Measurements from ENCODE around the gene NSUN6. TPM values are rescaled to one million over a fixed set of nuclear protein-coding genes. Genes with fewer than 3 reads are reported as not detected.
"Not testable (repeated sequence)": the region's sequence is repeated elsewhere in the genome, so short reads cannot be mapped to it uniquely, and the experiment has no call there.

The NSUN6 gene
- polyA plus RNA-seq, 6 donors from 2014 or later, result 4.1 to 11.8 (median 7.8) TPM

- no peak for DNase-seq
- Mint-ChIP-seq H3K27ac (peak overlapping the region in 2 of 6 donors; percentile 7 to 30), H3K27me3 (no peaks in the 10 kb centered on the region), H3K4me3 (no peak overlapping the region), H3K4me1 (no peaks in the 10 kb centered on the region), H3K9me3 (peaks cover 0 to 2% (median 0%) of the 10 kb centered on the region in 7 donors), H3K36me3 (peaks cover 34 to 37% of the 10 kb centered on the region in 2 donors)
- no peak for ATAC-seq (ENCODE audit: low read depth in 2 of 2)
Observed at GRCh38 chr10:18615618-18616017, 35.8 kb downstream of the NSUN6 start.

GRCh38 chr10:18611168-18611567 lies 40.2 kb downstream of the NSUN6 start:
- Mint-ChIP-seq H3K4me3 (no peak overlapping the region), H3K27me3 (no peaks in the 10 kb centered on the region), H3K4me1 (no peaks in the 10 kb centered on the region), H3K36me3 (peaks cover 22 to 33% of the 10 kb centered on the region in 2 donors), H3K9me3 (no peaks in the 10 kb centered on the region), H3K27ac (no peak overlapping the region)
- ATAC-seq (ENCODE audit: low read depth in 2 of 2) (no peak), DNase-seq (no peak)

DNA sequence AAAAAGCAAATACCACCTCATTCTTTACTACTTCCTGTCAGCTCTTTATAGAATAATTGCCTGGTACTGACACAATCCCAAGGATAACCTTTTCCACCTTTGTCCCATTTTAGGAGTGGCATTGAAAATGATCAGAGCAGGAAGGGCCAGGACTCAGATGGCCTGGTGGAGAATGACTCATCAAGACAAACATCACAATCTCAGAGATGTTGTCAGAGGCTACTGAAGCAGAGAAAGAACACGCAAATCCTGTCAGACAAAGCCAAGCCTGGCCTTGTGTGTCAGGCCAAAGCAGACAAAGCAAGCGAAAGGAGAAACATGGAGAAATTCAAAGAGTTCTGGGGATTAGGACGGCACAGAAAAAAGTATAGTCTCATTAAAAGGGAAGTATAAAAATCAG lies 40.9 kb downstream of the NSUN6 start:
- H3K27ac Mint-ChIP-seq, result peak overlapping the region in 2 of 6 donors; percentile 51 to 90

DNA sequence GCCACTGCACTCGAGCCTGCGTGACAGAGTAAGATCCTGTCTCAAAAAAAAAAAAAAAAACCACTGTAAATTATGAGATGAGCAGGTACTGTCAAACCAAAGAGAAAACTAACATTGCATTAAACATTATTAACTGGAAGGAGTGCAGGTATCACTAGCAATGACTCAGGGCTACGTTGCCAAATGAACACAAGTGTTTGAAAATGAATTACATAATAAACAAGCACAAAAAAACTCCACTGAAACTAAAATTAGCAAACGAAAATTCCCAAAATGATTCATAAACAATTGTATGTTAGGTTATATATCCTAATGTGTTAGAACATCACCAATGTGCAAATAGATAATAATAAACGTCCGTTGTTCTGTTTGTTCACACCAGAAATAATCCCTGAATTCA lies 42.8 kb downstream of the NSUN6 start:
- H3K27me3 Mint-ChIP-seq, result no peaks in the 10 kb centered on the region
- H3K4me1 Mint-ChIP-seq, result no peaks in the 10 kb centered on the region
- ATAC-seq (ENCODE audit: low read depth in 2 of 2) (no peak), DNase-seq (no peak)
- no peaks in the 10 kb centered on the region for H3K9me3 Mint-ChIP-seq
- H3K4me3 Mint-ChIP-seq, result no peak overlapping the region
- H3K27ac Mint-ChIP-seq, result no peak overlapping the region
- H3K36me3 Mint-ChIP-seq, result peaks cover 26 to 32% of the 10 kb centered on the region in 2 donors

More for the DNA sequence above, 40.9 kb downstream of the NSUN6 start:
- Mint-ChIP-seq H3K4me1 (no peaks in the 10 kb centered on the region), H3K4me3 (no peak overlapping the region), H3K9me3 (no peaks in the 10 kb centered on the region), H3K36me3 (peaks cover 29 to 33% of the 10 kb centered on the region in 2 donors), H3K27me3 (no peaks in the 10 kb centered on the region)
- no peak for DNase-seq
- ATAC-seq (ENCODE audit: low read depth in 2 of 2), result no peak

DNA sequence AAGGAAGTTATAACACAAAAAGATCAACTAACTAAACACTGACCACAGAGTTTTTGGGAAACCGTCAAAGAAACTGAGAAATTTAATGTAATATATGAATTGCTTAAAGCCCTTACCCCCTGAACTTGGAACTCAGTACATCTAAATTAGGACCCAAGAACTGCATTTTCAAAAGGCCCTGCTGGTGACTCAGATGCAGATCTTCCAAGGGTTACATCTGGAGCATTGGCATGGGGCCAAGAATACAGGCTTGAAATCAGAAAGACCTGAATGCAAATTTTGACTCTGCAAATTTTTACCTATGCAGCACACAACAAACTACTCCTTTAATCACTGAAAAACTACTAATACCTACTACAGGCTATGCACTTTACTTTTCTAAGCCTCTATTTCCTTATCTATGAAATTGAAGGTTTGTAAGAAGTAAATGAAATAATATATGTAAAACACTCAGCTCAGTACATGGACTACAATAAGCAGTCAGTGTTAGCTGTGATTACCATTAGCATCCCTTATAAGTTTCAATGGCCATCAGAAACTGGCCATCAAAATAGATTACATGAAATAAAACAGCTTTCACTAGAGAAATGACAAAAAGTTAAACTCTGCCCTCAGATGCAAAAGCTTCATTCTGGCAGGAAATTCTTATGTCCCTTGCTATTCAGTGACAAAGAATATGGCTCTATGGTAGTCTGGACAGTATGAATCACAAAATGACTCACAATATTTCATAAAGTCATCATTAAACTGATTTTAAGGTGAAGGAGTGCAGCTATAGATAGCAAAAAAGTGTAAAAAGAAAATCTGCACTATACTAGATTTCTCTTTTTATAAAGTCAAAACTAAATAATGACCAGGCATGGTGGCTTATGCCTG lies 43.6 kb downstream of the NSUN6 start:
- DNase-seq (no peak), ATAC-seq (ENCODE audit: low read depth in 2 of 2) (no peak)
- H3K27me3 Mint-ChIP-seq, result no peaks in the 10 kb centered on the region
- H3K9me3 Mint-ChIP-seq, result no peaks in the 10 kb centered on the region
- H3K27ac Mint-ChIP-seq, result no peak overlapping the region
- H3K4me3 Mint-ChIP-seq, result no peak overlapping the region
- no peaks in the 10 kb centered on the region for H3K4me1 Mint-ChIP-seq
- H3K36me3 Mint-ChIP-seq, result peaks cover 23 to 31% of the 10 kb centered on the region in 2 donors

GRCh38 chr10:18606051-18606695 lies 45.2 kb downstream of the NSUN6 start:
- no peaks in the 10 kb centered on the region for H3K4me1 Mint-ChIP-seq
- DNase-seq (no peak), ATAC-seq (ENCODE audit: low read depth in 2 of 2) (no peak)
- no peaks in the 10 kb centered on the region for H3K9me3 Mint-ChIP-seq
- H3K4me3 Mint-ChIP-seq, result no peak overlapping the region
- H3K27ac Mint-ChIP-seq, result no peak overlapping the region
- peaks cover 17 to 20% of the 10 kb centered on the region in 2 donors for H3K36me3 Mint-ChIP-seq
- no peaks in the 10 kb centered on the region for H3K27me3 Mint-ChIP-seq

GRCh38 chr10:18601321-18601720 lies 50.1 kb downstream of the NSUN6 start:
- Mint-ChIP-seq H3K27ac (no peak overlapping the region), H3K4me3 (no peak overlapping the region), H3K4me1 (no peaks in the 10 kb centered on the region), H3K36me3 (peaks cover 10% of the 10 kb centered on the region in 2 donors), H3K27me3 (no peaks in the 10 kb centered on the region), H3K9me3 (no peaks in the 10 kb centered on the region)
- ATAC-seq (ENCODE audit: low read depth in 2 of 2), result no peak
- no peak for DNase-seq

GRCh38 chr10:18599392-18599791 lies 52.0 kb downstream of the NSUN6 start:
- peaks cover 9 to 10% of the 10 kb centered on the region in 2 donors for H3K36me3 Mint-ChIP-seq
- DNase-seq (no peak), ATAC-seq (ENCODE audit: low read depth in 2 of 2) (no peak)
- H3K4me3 Mint-ChIP-seq, result no peak overlapping the region
- no peaks in the 10 kb centered on the region for H3K4me1 Mint-ChIP-seq
- H3K9me3 Mint-ChIP-seq, result no peaks in the 10 kb centered on the region
- no peaks in the 10 kb centered on the region for H3K27me3 Mint-ChIP-seq
- H3K27ac Mint-ChIP-seq, result no peak overlapping the region

- Mint-ChIP-seq H3K9me3 (peaks cover 0 to 6% (median 2%) of the 10 kb centered on the region in 7 donors), H3K27ac (peak overlapping the region in 1 of 6 donors; percentile 43), H3K27me3 (no peaks in the 10 kb centered on the region), H3K4me1 (peaks cover 0 to 2% (median 0%) of the 10 kb centered on the region in 3 donors), H3K4me3 (no peak overlapping the region), H3K36me3 (peaks cover 31 to 36% of the 10 kb centered on the region in 2 donors)
- ATAC-seq (ENCODE audit: low read depth in 2 of 2) (no peak), DNase-seq (no peak)
Observed at GRCh38 chr10:18594574-18595156, 56.7 kb downstream of the NSUN6 start.

DNA sequence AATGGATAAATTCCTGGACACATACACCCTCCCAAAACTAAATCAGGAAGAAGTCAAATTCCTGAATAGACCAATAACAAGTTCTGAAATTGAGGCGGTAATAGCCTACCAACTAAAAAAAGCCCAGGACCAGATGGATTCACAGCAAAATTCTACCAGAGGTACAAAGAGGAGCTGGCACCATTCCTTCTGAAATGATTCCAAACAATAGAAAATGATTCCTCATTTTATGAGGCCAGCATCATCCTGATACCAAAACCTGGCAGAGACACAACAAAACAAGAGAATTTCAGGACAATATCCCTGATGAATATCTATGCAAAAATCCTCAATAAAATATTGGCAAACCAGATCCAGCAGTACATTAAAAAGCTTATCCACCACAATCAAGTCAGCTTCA lies 60.2 kb downstream of the NSUN6 start:
- peaks cover 41 to 51% of the 10 kb centered on the region in 2 donors for H3K36me3 Mint-ChIP-seq
- H3K27me3 Mint-ChIP-seq; H3K27ac Mint-ChIP-seq; ATAC-seq (ENCODE audit: low read depth in 2 of 2); H3K9me3 Mint-ChIP-seq; DNase-seq; H3K4me1 Mint-ChIP-seq; H3K4me3 Mint-ChIP-seq: not testable (repeated sequence)

- not testable (repeated sequence) for H3K4me1 Mint-ChIP-seq; H3K9me3 Mint-ChIP-seq; H3K27me3 Mint-ChIP-seq; H3K4me3 Mint-ChIP-seq; H3K27ac Mint-ChIP-seq; DNase-seq; ATAC-seq (ENCODE audit: low read depth in 2 of 2)
- peaks cover 49 to 67% of the 10 kb centered on the region in 2 donors for H3K36me3 Mint-ChIP-seq
Observed at GRCh38 chr10:18586637-18587036, 64.8 kb downstream of the NSUN6 start.

DNA sequence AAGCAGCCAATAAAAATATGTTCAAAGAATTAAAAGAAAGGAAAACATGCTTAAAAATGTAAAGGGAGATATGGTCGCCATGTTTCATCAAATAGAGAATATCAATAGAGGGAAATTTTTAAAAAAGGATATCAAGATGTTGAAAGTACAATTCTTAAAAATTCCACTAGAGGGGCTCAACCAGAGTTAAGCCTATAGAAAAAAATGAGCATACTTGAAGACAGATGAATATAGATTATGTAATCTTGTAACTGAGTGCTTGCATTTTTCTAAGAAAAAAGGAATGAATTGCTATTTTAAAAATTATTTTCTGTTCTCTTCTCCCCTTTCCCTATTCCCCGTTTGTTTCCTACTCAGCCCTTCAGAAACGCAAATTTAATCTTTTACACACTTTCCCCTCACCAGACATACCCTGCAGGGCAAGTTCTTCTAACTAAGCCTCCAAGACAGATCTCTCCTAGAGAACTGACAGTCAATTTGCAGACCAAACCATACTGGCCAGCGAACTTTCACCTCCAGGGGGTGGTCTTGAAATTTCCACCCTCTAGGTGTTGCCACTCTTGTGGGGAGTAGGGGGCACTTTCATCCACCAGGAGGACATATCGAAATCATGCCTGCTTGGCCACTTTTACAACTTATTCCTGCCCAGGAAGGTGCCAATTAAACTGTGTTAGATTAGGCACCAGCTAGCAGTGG lies 67.7 kb downstream of the NSUN6 start:
- Mint-ChIP-seq H3K9me3 (peaks cover 0 to 3% (median 1%) of the 10 kb centered on the region in 7 donors), H3K27ac (peak overlapping the region in 2 of 6 donors; percentile 66 to 72), H3K36me3 (peaks cover 42 to 67% of the 10 kb centered on the region in 2 donors), H3K27me3 (no peaks in the 10 kb centered on the region), H3K4me1 (peaks cover 0 to 1% (median 0%) of the 10 kb centered on the region in 3 donors), H3K4me3 (no peak overlapping the region)
- ATAC-seq (ENCODE audit: low read depth in 2 of 2), result no peak
- no peak for DNase-seq

- no peak for DNase-seq
- Mint-ChIP-seq H3K9me3 (peaks cover 1 to 9% (median 4%) of the 10 kb centered on the region in 7 donors), H3K4me1 (peaks cover 0 to 1% (median 0%) of the 10 kb centered on the region in 3 donors), H3K36me3 (peaks cover 46 to 73% of the 10 kb centered on the region in 2 donors), H3K27me3 (no peaks in the 10 kb centered on the region), H3K4me3 (no peak overlapping the region), H3K27ac (no peak overlapping the region)
- ATAC-seq (ENCODE audit: low read depth in 2 of 2), result no peak
Observed at GRCh38 chr10:18582803-18583202, 68.6 kb downstream of the NSUN6 start.
